Stimulated activated CD8-positive, alpha-beta memory T cell treated with anti-CD3 and anti-CD28 coated beads, Interleukin-7, amount 100 ng/mL, for 1 hour (primary cell): ENCODE measurements around the gene HTRA1.

Experiments used
- DNase-seq, 2 donors: peaks; one replicate each; pipeline ENCODE4 v3.0.0-alpha.2; 2020; ENCODE audit warnings: low read depth in 2 of 2

HTRA1 gene

DNA sequence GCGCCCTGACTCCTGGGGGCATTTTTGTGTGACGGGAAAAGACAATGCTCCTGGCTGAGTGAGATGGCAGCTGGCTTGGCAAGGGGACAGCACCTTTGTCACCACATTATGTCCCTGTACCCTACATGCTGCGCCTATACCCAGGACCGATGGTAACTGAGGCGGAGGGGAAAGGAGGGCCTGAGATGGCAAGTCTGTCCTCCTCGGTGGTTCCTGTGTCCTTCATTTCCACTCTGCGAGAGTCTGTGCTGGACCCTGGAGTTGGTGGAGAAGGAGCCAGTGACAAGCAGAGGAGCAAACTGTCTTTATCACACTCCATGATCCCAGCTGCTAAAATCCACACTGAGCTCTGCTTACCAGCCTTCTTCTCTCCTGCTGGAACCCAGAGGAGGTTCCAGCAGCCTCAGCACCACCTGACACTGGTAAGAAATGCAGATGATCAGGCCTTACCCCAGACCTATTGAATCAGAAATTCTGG lies 6.7 kb upstream of the HTRA1 start, which contains the start of gene ARMS2:
Gene ARMS2, plus strand, starts transcription at position 51 of the 478 bp plus-strand sequence. Its CDS starts 75 bp downstream, at position 126.
- no peak for DNase-seq

DNA sequence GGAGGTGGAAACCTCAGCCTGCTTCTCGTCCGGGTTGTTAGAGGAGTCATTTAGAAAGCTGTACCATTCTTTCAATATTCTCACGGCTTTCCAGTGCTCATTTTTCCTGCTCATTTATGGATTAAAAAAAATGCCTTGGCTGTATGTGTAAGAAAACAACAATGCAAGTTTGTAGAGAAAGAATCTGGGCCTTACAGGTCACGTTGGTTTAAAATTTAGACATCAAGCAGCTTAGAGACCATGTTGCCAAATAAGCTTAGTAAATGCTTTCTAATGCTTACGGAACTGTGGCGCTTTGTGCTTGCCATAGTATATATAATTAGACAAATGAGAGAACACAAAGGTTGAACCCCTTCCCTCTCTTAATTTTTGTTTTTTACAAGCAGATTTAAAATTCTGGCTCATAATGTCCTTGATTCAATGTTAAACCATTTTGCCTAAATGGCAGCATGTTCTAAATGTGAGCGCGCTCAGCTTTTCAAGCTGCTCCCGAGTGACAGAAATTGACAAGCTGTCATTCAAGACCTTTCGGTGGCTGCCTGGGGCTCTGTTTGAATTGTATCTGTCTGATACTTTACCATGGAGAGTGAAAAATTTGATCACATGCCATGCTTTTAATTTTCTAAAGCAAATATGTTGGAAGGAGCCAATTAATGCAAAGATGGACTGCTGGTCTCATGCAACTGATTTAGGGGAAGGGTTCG lies 5.8 kb upstream of the HTRA1 start:
- no peak for DNase-seq

DNA sequence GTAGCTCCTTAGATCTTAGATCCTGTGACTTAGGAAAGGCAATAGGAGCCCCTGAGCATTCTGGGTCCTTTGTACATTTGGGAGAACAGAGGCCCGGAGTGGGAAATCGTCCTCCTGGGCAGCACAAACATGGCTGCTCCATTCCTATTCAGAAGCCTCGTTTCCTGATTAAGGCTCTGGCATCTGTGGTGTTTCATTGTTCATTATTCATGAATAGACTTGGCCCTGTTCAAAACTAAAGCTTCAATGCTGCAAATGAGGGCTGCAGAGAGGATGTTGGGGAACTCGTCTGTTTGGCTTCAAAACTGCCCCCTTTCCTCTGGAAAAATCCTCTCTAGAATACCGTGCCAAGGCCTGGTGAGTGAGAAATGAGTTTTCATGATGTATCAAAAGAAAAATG lies 3.4 kb upstream of the HTRA1 start:
- DNase-seq = no peak

DNA sequence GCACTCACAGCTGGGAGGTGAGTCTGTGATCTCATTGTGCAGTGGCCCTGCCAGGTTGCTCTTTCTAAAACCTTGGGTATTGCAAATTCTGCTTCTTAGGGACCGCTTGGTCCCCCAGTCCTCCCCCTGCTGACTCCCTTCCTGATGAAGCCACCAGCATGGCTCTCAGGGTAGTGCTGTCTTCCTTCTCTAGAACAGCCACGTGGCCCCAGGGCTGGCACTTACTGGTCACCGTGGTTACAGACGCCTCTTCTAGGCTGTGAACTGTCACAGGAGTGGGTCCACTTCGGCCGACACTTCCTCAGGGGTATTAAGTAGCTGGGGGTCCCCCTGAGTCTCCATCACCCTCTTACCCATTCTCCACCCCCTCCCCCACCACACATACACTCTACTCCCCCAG lies 2.7 kb upstream of the HTRA1 start:
- DNase-seq = no peak

DNA sequence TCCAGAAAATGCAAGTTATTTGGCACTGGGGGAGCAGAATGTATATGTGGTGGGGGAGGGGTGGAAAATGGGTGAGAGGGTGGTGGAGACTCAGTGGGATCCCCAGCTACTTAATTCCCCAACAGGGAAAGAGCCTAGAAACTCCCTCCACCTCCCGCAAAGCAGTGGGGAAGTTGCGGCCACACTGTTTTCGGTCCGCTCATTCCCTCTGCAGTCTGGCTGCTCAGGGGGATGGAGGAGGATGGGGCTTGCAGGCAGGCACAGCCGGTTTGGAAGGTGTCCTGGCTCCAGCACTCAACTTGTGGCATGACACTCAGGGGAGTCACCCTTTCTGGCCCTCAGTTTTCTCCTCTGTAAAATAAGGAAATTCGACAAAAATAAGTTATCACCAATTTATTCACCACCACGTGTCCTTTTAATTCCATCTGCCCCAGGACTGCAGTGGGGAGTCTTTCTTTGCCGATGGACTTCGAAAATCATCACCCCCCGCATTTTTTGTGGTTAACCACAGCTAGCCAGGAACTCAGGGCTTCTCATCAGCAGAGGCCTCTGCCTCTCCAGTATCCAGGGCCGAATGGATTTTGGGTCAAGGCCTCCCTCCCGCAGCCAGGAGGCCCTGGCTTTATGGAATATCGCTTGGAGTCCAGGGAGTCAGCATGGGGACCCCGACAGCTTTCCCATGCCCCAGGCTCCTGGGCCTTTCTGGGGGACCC lies 1.6 kb upstream of the HTRA1 start:
- DNase-seq = no peak

DNA sequence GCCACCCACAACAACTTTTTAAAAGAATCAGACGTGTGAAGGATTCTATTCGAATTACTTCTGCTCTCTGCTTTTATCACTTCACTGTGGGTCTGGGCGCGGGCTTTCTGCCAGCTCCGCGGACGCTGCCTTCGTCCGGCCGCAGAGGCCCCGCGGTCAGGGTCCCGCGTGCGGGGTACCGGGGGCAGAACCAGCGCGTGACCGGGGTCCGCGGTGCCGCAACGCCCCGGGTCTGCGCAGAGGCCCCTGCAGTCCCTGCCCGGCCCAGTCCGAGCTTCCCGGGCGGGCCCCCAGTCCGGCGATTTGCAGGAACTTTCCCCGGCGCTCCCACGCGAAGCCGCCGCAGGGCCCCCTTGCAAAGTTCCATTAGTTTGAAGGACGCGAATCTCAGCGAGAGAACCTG lies 461 bp upstream of the HTRA1 start:
- no peak for DNase-seq

DNA sequence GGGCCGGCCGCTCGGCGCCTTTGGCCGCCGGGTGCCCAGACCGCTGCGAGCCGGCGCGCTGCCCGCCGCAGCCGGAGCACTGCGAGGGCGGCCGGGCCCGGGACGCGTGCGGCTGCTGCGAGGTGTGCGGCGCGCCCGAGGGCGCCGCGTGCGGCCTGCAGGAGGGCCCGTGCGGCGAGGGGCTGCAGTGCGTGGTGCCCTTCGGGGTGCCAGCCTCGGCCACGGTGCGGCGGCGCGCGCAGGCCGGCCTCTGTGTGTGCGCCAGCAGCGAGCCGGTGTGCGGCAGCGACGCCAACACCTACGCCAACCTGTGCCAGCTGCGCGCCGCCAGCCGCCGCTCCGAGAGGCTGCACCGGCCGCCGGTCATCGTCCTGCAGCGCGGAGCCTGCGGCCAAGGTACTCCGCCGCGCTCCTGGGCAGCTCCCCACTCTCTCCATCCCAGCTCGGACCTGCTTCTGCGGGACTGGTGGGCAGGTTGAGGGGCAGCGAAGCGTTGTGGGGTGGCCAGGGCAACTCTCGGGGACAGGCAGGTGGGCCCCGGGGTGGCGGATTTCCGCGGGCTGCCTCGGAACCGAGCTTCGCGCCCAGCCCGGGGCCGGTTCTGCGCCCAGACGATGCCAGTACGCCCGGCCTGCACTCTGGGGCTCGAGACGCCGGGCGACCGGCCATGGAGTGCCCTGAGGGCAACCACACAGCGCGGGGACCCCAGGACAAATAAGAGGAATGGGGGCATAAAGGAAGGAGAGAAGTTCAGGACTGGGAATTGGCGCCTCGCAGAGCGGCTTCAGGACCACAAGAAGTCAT lies 578 bp downstream of the HTRA1 start:
- no peak for DNase-seq

DNA sequence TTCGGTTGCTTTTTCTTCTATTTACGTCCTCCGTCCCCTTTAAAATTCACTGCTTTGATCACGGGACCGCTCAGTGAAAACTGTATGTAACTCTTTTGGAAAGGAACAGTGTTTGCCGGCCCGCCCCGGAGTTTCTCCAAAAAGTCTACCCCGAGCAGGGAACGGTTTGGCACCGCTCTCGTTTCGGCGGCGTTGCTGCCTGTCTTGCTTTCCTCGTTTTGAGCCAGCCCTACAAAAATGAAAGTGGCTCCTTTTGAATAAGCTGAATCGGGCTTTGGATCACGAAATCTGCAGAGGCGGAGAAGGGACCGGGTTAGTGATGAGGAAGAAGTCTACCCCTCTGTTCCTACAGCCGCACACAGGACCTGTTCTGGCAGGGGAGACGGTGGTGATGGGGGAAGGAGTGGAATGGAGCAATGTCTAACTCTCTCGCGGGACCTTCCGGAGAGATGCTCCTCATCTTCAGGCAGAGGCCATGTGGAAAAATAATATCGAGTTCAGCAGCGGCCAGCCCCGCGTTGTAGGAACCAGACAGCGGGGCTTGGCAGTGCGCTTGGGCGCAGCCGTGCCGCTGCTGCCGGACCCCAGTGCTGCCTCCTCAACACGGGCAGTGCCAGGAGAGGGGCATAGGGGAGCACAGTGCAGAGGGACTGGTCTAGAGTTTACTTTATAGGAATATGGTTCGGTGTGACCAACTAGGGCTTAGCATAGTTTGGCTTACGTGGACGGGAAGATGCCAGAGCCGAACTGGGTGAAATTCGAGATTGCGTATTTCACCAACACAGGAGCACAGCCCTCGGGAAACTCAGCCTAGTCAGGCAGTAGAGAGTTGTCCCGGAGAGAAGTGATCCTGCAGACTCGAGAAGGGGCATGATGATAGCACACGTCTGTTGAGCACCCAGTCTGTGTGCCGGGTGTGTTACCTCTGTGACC lies 1.4 kb downstream of the HTRA1 start:
- DNase-seq = no peak

DNA sequence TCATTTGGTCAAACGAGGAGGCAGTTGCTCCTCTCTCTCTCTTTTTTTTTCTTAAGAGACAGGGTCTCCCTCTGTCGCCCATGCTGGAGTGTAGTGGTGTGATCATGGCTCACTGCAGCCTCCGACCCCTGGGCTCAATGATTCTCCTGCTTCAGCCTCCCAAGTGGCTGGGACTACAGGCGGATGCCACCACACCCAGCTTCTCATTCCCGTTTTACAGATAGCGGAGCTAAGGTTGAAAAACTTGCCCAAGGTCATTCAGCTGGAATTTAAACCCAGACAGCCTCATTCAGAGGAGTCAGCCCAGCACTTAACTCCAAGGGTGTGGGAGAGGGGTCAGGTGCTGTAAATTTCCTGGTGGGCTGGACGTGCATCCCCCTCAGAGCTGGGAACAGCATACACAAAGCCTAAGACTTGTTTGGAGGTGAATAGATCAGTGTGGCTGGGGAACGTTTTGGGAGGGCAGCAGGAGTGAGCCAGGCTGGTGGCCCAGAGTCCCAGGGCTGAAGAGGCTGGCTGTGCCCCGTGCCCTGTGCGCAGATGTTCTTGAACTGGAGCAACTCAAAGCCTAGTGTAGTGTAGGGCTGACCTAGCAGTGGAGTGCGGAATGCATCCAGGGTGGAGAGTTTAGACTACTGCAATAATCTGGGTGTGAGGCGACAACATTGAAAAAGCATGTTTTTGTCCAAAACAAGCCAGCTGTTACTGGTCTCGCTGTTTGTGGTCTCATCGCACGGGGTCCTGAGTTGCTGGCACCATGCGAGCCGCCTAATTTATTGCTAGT lies 2.3 kb downstream of the HTRA1 start:
- no peak for DNase-seq

DNA sequence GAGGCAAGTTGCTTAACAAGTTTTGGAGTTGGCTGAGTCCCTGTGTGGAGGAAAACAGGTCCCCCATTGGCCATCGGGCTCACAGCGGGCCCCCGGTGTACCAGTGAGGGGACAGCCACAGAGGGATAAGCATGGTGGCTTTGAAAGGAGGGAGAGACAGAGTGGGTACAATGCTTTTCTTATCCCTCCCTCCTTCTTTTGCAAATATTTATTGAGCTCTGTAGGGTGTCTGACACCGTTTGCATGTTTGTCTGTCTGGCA lies 2.8 kb downstream of the HTRA1 start:
- DNase-seq = no peak

DNA sequence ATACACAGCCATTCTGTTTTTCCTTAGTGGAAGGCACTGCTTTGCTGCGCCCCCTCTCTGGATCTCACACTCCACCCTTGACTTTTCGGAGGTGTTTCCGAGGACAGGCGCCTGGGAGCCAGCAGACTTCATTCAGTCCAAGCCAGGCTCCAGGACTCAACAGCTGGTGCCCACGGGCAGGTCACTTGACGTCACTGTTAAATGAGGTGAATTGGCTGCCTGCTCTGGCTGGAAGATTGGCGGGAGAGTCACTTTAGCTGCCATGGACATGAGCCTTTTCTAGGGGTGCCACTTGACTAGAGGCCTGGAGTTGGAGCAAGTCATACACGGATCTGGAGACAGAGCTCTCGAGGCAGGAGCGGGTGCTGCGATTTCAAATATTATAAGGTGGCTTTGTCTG lies 3.2 kb downstream of the HTRA1 start:
- no peak for DNase-seq

DNA sequence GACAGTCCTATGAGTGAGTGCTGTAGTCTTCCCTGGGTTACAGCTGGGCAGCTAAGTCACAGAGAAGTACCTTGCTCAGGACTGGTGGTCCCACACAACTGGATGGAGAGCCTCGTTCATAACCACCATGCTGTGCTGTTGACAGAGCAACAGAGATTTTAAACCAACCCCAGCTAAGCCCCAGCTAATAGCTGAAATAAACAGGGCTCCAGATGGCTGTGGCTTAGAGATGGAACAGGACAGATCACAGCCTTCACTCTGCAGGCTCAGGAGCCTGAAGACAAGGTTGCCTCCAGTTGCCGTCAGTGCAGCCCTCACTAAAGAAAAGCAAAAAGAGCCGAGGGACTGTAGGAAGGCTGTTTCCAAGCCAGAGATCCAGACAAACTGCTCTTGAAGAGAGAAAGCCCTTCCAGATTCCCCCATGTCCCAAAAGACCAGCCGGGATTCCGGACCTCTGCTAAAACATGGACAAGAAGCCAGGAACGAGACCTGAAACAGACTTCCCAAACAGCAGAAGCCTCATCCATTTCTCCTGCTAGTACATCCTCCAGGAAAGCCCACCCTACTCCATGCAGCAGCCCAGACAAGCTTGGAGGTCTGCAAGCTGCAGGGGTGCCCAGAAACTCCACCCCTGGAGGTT lies 4.2 kb downstream of the HTRA1 start:
- DNase-seq = no peak

DNA sequence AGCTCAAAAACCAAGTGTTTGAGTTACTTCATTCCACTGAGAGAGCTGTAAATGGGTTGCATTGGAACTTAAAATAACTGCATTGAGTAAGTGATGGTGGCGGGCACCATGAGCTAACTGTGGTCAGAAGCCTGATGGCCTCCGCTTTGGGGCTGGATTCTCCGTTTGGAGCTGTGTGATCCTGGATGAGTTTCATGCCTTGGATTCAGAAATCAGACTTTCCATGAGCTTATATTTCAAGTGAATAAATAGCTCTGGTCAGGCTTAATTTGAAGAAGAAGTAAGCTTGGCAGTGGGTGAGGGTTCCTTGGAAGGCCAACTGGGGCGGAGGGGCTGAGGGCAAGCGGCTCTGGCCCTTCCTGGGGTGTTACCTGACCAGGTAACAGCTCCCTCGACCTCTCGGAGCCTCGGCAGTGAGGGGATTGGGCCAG lies 5.6 kb downstream of the HTRA1 start:
- no peak for DNase-seq

DNA sequence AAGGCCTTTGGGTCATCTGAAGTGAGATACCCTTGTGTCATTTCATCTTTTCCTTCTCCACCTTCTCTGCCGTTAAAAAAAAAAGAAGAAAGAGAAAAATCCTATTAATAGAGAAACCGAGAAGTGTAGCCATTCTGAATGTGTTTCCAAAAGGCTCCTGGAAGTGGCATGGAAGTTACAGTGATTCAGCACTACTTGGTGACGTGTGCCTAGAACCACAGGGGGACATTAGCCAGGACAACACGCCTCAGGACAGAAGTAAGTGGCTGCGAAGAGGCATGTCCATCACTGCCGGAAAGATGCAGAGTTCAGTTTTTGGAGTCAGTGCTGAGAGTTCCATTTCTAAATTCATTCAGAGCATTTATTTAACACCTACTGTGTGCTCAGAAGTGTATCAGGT lies 6.3 kb downstream of the HTRA1 start:
- no peak for DNase-seq

DNA sequence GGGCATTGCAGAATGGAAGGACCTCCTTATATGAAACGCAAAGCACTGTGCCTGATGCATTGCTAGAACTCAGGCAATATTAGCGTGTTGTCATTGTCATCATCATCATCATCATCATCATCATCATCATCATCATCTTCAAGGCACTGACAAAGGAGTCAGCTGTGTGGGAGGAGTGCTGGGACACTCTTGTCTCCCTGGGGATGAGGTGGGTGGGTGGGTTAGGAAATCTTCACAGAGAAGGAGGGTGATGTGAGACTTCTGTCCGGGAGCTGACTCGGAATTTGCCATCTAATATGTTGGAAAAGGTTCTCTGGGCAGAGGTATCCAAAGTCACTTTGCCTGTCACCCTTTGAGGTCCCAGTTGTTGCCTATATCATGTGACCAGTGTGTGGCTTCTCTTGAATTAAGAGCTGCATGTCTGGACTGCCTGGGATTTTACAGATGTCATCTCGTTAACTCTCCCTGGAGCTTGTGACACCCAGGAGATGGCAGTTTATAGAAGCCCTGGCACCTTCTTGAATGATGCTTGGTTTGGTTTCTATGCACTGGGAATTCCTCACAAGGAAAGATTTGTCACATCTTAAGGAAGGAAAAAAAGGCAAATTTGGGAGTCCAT lies 7.1 kb downstream of the HTRA1 start:
- no peak for DNase-seq

DNA sequence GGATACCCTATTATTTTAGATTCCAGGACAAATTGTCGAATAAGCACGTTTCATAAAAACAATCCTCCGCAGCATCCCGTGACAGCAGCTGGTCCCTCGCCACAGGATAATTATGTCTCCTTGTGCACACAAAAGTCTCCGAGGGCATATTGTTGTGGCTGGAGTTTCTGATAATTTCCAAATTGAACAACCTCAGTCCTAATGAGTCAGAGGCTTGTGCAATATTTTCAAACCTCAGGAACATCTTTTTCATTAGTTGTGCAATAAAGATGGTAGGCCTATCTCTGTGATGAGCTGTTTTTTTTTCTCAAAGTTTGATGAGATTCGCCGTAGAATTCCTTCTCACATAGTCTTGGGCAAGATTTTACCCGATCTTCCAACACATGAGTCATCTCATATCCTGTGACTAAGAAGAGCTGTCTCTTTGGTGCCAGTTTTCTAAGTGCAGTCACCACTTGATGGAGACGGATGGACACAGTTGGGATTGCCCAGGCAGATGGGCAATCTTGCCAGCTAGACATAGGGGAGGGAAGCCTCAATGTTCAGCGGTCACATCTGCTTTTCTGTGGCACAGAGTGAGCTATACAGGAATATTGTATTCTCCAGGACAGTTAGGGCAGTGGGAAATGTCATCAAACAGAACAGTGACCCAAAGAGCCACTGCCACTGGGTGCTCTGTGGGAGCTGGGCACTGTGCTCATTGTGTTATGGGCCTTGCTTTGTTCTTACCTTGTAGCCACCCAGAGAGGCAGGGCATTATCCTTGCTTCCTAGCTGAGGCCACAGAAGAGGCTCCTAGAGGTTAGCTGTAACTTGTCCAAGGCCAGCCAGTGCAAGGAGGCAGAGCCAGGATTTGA lies 7.8 kb downstream of the HTRA1 start:
- DNase-seq = no peak

DNA sequence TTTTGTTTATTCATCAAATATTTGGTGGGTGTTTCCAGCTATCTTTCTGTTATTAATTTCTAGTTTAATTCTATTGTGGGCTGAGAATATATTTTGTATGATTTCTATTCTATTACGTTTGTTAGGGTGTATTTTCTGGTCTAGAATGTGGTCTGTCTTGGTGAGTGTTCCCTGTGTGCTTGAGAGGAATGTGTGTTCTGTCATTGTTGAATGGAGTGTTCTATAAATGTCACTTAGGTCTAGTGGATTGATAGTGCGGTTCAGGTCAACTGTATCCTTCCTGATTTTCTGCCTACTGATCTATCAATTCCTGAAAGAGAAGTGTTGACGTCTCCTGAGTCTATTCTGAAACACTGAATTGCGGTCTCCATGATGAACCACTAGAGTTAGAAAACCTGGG lies 8.5 kb downstream of the HTRA1 start:
- no peak for DNase-seq

DNA sequence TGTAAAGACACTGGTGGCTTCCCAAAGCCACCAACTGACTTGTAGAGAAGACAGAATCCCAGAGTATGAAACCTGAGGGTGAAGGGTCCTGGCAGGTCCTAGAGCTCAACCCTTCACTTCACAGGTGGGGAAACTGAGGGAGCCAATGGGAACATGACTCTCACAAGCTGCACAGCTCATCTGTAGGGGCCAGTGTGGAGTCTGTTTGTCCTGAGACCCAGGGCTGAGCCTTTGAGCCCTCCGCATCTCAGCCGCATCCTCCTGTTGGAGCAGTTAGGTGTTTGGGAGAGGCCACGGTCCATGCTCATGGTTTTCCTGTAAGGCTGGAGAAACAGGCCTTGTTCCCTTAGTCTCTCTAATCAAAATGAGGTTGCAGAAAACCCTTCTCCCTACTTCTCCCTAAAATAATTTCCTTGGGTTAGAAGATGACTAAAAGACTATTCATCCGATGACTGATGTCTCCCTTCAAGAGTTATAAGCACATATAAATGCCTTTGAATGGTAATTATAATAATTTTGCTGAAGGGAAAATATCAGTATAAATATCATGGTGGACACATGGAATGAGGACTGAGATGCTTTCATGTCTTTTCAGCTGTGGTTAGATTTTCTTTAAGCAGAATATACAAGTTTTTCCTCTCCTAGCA lies 10.3 kb downstream of the HTRA1 start:
- DNase-seq = no peak
